Suprapubic skin (tissue), 4 donors: ENCODE measurements around the gene EARS2. TPM values are rescaled to one million over a fixed set of nuclear protein-coding genes. Genes with fewer than 3 reads are reported as not detected.

Experiments used
- DNase-seq, 2 donors: peaks; one replicate each; pipeline ENCODE4 v3.0.0-alpha.2; 2019; ENCODE audit warnings: low spot score in 2 of 2
- H3K27ac ChIP-seq: fragments of 200-600 bp; sonication (generic); one replicate; pipeline ENCODE4 v1.5.1; 2019
- H3K27me3 ChIP-seq: fragments of 200-600 bp; sonication (generic); one replicate; pipeline ENCODE4 v1.5.1; 2019
- H3K36me3 ChIP-seq: fragments of 200-600 bp; sonication (generic); one replicate; pipeline ENCODE4 v1.5.1; 2019
- H3K4me1 ChIP-seq: fragments of 200-600 bp; sonication (generic); one replicate; pipeline ENCODE4 v1.5.1; 2019
- H3K4me3 ChIP-seq: fragments of 200-600 bp; sonication (generic); one replicate; pipeline ENCODE4 v1.5.1; 2019; ENCODE audit warnings: mild to moderate bottlenecking
- H3K9me3 ChIP-seq: fragments of 200-600 bp; sonication (generic); one replicate; pipeline ENCODE4 v1.5.1; 2019
- CTCF ChIP-seq, 2 donors: fragments of 200-600 bp in 1 of 2; fragments of 450-650 bp in 1 of 2; sonication (generic) in 1 of 2; IDR thresholded peaks; one replicate each; pipeline ENCODE4 v1.5.1; 2016 to 2019; ENCODE audit warnings: antibody characterized with exemption in 2 of 2, mild to moderate bottlenecking in 1 of 2, moderate library complexity in 1 of 2
- EP300 ChIP-seq: sonication (generic); formaldehyde crosslinking; IDR thresholded peaks from one replicate; pipeline ENCODE4 v1.6.1; 2017; ENCODE audit warnings: antibody characterized with exemption
- POLR2A ChIP-seq, 2 donors: fragments of 450-650 bp; IDR thresholded peaks; one replicate each; pipeline ENCODE4 v1.6.1; 2017; ENCODE audit warnings: antibody characterized with exemption in 2 of 2, mild to moderate bottlenecking in 2 of 2, moderate library complexity in 2 of 2
- POLR2AphosphoS5 ChIP-seq, 3 donors: sonication (generic); formaldehyde crosslinking; IDR thresholded peaks; one replicate each; pipeline ENCODE4 v1.6.1; 2017; ENCODE audit warnings: antibody characterized with exemption in 3 of 3
- whole genome bisulfite sequencing: methylation state at CpG from one replicate; pipeline ENCODE4 v1.1.5; 2018; 5-methylcytosine and 5-hydroxymethylcytosine counted together
- total RNA-seq, 4 donors: library from RNA; depleted of rRNA; stranded (reverse); fragments of >200 nt; gene quantifications; one replicate each; pipeline ENCODE4 v1.1.0, GENCODE V29; 2016

EARS2 gene
- total RNA-seq, 4 donors from 2014 or later, result 24.1 to 37.2 (median 36.6) TPM

- no peak overlapping the region for H3K4me3 ChIP-seq
- H3K36me3 ChIP-seq, result peaks cover 85% of the 10 kb centered on the region
- H3K9me3 ChIP-seq, result no peaks in the 10 kb centered on the region
- no peak for TF ChIP-seq POLR2A (IDR thresholded peaks at IDR 0.05)
- TF ChIP-seq POLR2AphosphoS5 (IDR thresholded peaks at IDR 0.05), result no peak
- TF ChIP-seq CTCF (IDR thresholded peaks at IDR 0.05), result no peak
- no peak overlapping the region for H3K27ac ChIP-seq
- DNase-seq, result no peak
- 88% methylated on average over 5 of the region's 5 CpGs for whole genome bisulfite sequencing
- no peaks in the 10 kb centered on the region for H3K27me3 ChIP-seq
- H3K4me1 ChIP-seq, result peaks cover 4% of the 10 kb centered on the region
Observed at GRCh38 chr16:23573817-23574216, 16.7 kb upstream of the EARS2 start.

GRCh38 chr16:23572394-23572793 is 15.2 kb upstream of the EARS2 start:
- no peak for TF ChIP-seq POLR2A (IDR thresholded peaks at IDR 0.05)
- no peak for TF ChIP-seq EP300
- no peak for TF ChIP-seq POLR2AphosphoS5 (IDR thresholded peaks at IDR 0.05)
- TF ChIP-seq CTCF (IDR thresholded peaks at IDR 0.05), result no peak
- H3K36me3 ChIP-seq, result peaks cover 93% of the 10 kb centered on the region
- WGBS, result 96% methylated on average over 9 of the region's 9 CpGs

GRCh38 chr16:23571895-23572294 is 14.7 kb upstream of the EARS2 start:
- Histone ChIP-seq H3K36me3 (peaks cover 95% of the 10 kb centered on the region), H3K4me1 (no peaks in the 10 kb centered on the region), H3K4me3 (no peak overlapping the region), H3K27me3 (no peaks in the 10 kb centered on the region), H3K9me3 (no peaks in the 10 kb centered on the region), H3K27ac (no peak overlapping the region)
- WGBS, result 94% methylated on average over 5 of the region's 5 CpGs
- TF ChIP-seq CTCF (IDR thresholded peaks at IDR 0.05) (no peak), POLR2AphosphoS5 (IDR thresholded peaks at IDR 0.05) (no peak), POLR2A (IDR thresholded peaks at IDR 0.05) (no peak), EP300 (no peak)
- no peak for DNase-seq

More at GRCh38 chr16:23572394-23572793, 15.2 kb upstream of the EARS2 start:
- Histone ChIP-seq H3K9me3 (no peaks in the 10 kb centered on the region), H3K4me3 (no peak overlapping the region), H3K27ac (no peak overlapping the region), H3K27me3 (no peaks in the 10 kb centered on the region), H3K4me1 (no peaks in the 10 kb centered on the region)
- no peak for DNase-seq

GRCh38 chr16:23570992-23571632 is 14.0 kb upstream of the EARS2 start:
- H3K9me3 ChIP-seq, result no peaks in the 10 kb centered on the region
- no peak overlapping the region for H3K27ac ChIP-seq
- no peak for DNase-seq
- no peaks in the 10 kb centered on the region for H3K4me1 ChIP-seq
- peaks cover 97% of the 10 kb centered on the region for H3K36me3 ChIP-seq
- H3K27me3 ChIP-seq, result no peaks in the 10 kb centered on the region
- WGBS, result 89% methylated on average over 8 of the region's 8 CpGs
- H3K4me3 ChIP-seq, result no peak overlapping the region
- TF ChIP-seq POLR2A (IDR thresholded peaks at IDR 0.05), result no peak
- TF ChIP-seq CTCF (IDR thresholded peaks at IDR 0.05), result no peak
- TF ChIP-seq POLR2AphosphoS5 (IDR thresholded peaks at IDR 0.05), result no peak
- no peak for TF ChIP-seq EP300

GRCh38 chr16:23567602-23568001 is 10.5 kb upstream of the EARS2 start:
- 84% methylated on average over 3 of the region's 3 CpGs for WGBS
- Histone ChIP-seq H3K4me1 (peaks cover 6% of the 10 kb centered on the region), H3K36me3 (peaks cover 96% of the 10 kb centered on the region), H3K9me3 (no peaks in the 10 kb centered on the region), H3K27ac (no peak overlapping the region), H3K27me3 (no peaks in the 10 kb centered on the region), H3K4me3 (no peak overlapping the region)
- TF ChIP-seq EP300 (no peak), CTCF (IDR thresholded peaks at IDR 0.05) (no peak), POLR2A (IDR thresholded peaks at IDR 0.05) (no peak), POLR2AphosphoS5 (IDR thresholded peaks at IDR 0.05) (no peak)
- no peak for DNase-seq
